AG09309 (cell line): ENCODE results near the gene MAN1A1.

Source experiments
- DNase-seq: peaks from one replicate; pipeline ENCODE4 v3.0.0-alpha.2; 2010; ENCODE audit warnings: low read depth
- H3K4me3 ChIP-seq: 2 replicates; pipeline ENCODE4 v1.5.1; 2011; ENCODE audit warnings: mild to moderate bottlenecking, low read depth, low read length, moderate library complexity; ENCODE audit not compliant: control insufficient read depth
- CTCF ChIP-seq: IDR thresholded peaks from 2 replicates; pipeline ENCODE4 v1.5.1; 2011; ENCODE audit warnings: mild to moderate bottlenecking, low read depth, low read length, inconsistent platforms; ENCODE audit not compliant: insufficient read depth, control insufficient read depth; ENCODE audit errors: missing control alignments

Gene MAN1A1

GRCh38 chr6:119259027-119259426, 90.5 kb downstream of the MAN1A1 start:
- DNase-seq: no peak

GRCh38 chr6:119257726-119258125, 91.8 kb downstream of the MAN1A1 start:
- no peak for DNase-seq
- no peak for TF ChIP-seq CTCF
- H3K4me3 ChIP-seq: no peak overlapping the region

More at GRCh38 chr6:119259027-119259426, 90.5 kb downstream of the MAN1A1 start:
- no peak for TF ChIP-seq CTCF
- H3K4me3 ChIP-seq: no peak overlapping the region

GRCh38 chr6:119256978-119257462, 92.5 kb downstream of the MAN1A1 start:
- no peak for DNase-seq
- TF ChIP-seq CTCF: no peak
- H3K4me3 ChIP-seq: no peak overlapping the region

GRCh38 chr6:119256392-119256791, 93.2 kb downstream of the MAN1A1 start:
- no peak for DNase-seq
- no peak overlapping the region for H3K4me3 ChIP-seq
- TF ChIP-seq CTCF: no peak

GRCh38 chr6:119255492-119255891, 94.1 kb downstream of the MAN1A1 start:
- no peak overlapping the region for H3K4me3 ChIP-seq
- no peak for TF ChIP-seq CTCF
- DNase-seq: no peak

- no peak for DNase-seq
- TF ChIP-seq CTCF: no peak
- H3K4me3 ChIP-seq: no peak overlapping the region
Observed at GRCh38 chr6:119250036-119250435, 99.5 kb downstream of the MAN1A1 start.

- no peak overlapping the region for H3K4me3 ChIP-seq
- DNase-seq: no peak
- no peak for TF ChIP-seq CTCF
Observed at GRCh38 chr6:119249319-119249718, 100.2 kb downstream of the MAN1A1 start.
